MCF 10A (cell line): Measurements from ENCODE around the gene ANGEL1. TPM values are rescaled to one million over a fixed set of nuclear protein-coding genes. Genes with fewer than 3 reads are reported as not detected.

Experiments
- BruUV-seq: library from RNA; stranded (reverse); fragments of 400-500 nt; replicated peaks from 2 replicates; lab custom pipeline; 2021; lab: Mats Ljungman, UMichigan
- CTCF ChIA-PET: fragments of 300-600 bp; sonication (Branson Sonifier 250); formaldehyde crosslinking; extraction: SDS; loops from one replicate; lab custom pipeline; 2021; ENCODE audit warnings: antibody characterized with exemption, inconsistent platforms; lab: Yijun Ruan, JAX
- POLR2A ChIA-PET: fragments of 300-600, 350-650 bp; sonication (Branson Sonifier 250); formaldehyde crosslinking; extraction: SDS; loops from one replicate; lab custom pipeline; 2020; ENCODE audit warnings: antibody characterized with exemption, inconsistent platforms; lab: Yijun Ruan, JAX
- DNase-seq: peaks from one replicate; pipeline ENCODE4 v3.0.0-alpha.2; 2018; ENCODE audit not compliant: unreplicated experiment
- H3K27ac Mint-ChIP-seq: one replicate; pipeline ENCODE4 v1.8.0; 2022; ENCODE audit warnings: mild to moderate bottlenecking, low read depth, mixed read lengths; ENCODE audit not compliant: unreplicated experiment
- H3K27me3 Mint-ChIP-seq: one replicate; pipeline ENCODE4 v1.8.0; 2022; ENCODE audit warnings: mixed read lengths; ENCODE audit not compliant: insufficient read depth, unreplicated experiment
- H3K36me3 Mint-ChIP-seq: one replicate; pipeline ENCODE4 v1.8.0; 2022; ENCODE audit warnings: mild to moderate bottlenecking, moderate library complexity, mixed read lengths; ENCODE audit not compliant: insufficient read depth, unreplicated experiment
- H3K4me1 Mint-ChIP-seq: one replicate; pipeline ENCODE4 v1.8.0; 2022; ENCODE audit warnings: mixed read lengths; ENCODE audit not compliant: insufficient read depth, unreplicated experiment
- H3K4me3 Mint-ChIP-seq: one replicate; pipeline ENCODE4 v1.8.0; 2022; ENCODE audit warnings: mild to moderate bottlenecking, moderate library complexity, mixed read lengths; ENCODE audit not compliant: unreplicated experiment
- H3K9me3 Mint-ChIP-seq: one replicate; pipeline ENCODE4 v1.8.0; 2022; ENCODE audit warnings: mixed read lengths; ENCODE audit not compliant: unreplicated experiment
- intact Hi-C: fragments of 100-400 bp; cut with micrococcal nuclease; formaldehyde crosslinking; loops from 2 replicates; pipeline ENCODE4 v1.14.1; 2022
- total RNA-seq: library from RNA; stranded (reverse); gene quantifications from 2 replicates; pipeline ENCODE4 v1.2.3, GENCODE V29; 2022
- TF ChIP-seq, protein P1 (sequence below): fragments of 200-600 bp; IDR thresholded peaks from one replicate; pipeline ENCODE4 v1.8.0; 2022; ENCODE audit warnings: antibody characterized with exemption, mild to moderate bottlenecking; ENCODE audit not compliant: unreplicated experiment

The ANGEL1 gene
- total RNA-seq, 1 experiment from 2014 or later: 21.3 TPM

DNA sequence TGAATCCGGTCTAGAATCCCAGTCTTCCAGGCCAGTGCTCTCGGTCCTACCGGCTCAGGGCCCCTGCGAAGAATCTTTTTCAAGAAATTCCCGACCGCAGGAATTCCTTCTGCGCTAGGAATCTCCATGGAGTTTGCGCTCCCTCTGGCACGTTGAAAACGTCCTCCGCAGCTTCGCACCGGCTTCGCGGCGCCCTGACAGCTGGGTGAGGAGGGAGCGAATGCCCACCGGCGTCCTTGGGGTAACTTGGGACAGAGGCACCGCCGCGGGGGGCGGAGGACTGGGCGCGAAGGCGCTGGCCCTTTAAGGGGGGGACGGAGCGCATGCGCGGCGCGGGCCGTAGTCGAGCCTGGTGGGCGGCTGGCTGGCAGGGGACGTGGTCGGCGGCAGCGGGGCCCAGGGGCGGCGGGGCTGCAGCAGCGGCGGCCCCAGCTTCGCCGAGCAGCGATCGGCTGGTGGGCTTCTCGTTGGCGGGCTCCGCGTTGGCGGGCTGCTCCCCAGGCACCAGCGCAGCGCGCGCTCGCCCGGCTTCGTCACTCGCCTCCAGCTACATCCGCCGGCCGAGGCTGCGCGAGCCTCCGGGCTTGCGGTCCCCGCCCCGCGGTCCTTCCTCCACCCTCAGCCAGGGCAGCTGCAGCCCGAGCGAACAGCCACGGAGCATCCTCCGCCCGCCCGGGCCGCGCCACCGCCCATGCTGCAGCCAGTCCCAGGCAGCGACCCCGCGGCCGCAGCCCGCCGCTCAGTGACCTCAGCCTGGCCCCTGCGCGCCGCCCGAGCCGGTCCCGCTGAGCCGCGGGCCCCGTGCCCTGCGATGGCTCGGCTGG lies 51.3 kb downstream of the ANGEL1 start, which contains the start of gene VASH1:
TSS of gene VASH1 (plus strand) at position 333 of the 824 bp plus-strand sequence. CDS start 1,354 bp downstream, outside the sequence.
- no peaks in the 10 kb centered on the region for H3K9me3 Mint-ChIP-seq
- TF ChIP-seq, protein P1, sequence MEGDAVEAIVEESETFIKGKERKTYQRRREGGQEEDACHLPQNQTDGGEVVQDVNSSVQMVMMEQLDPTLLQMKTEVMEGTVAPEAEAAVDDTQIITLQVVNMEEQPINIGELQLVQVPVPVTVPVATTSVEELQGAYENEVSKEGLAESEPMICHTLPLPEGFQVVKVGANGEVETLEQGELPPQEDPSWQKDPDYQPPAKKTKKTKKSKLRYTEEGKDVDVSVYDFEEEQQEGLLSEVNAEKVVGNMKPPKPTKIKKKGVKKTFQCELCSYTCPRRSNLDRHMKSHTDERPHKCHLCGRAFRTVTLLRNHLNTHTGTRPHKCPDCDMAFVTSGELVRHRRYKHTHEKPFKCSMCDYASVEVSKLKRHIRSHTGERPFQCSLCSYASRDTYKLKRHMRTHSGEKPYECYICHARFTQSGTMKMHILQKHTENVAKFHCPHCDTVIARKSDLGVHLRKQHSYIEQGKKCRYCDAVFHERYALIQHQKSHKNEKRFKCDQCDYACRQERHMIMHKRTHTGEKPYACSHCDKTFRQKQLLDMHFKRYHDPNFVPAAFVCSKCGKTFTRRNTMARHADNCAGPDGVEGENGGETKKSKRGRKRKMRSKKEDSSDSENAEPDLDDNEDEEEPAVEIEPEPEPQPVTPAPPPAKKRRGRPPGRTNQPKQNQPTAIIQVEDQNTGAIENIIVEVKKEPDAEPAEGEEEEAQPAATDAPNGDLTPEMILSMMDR: no peak
- peaks cover 17% of the 10 kb centered on the region for H3K27me3 Mint-ChIP-seq
- ChIA-PET CTCF (interaction anchor here (0.6 to 1.3 kb wide), 2 partner anchors 52 to 342 kb away, joined by 3 to 4 read pairs; no protein-coding TSS in a partner anchor), POLR2A (interaction anchor here (1.3 kb wide), 1 partner anchor 51 kb away, joined by 4 read pairs; no protein-coding TSS in a partner anchor)
- no peak within 1 kb of the TSS for H3K27ac Mint-ChIP-seq
- DNase-seq: peak; percentile 36
- no peaks in the 10 kb centered on the region for H3K36me3 Mint-ChIP-seq
- peak within 1 kb of the TSS; percentile 71 for H3K4me3 Mint-ChIP-seq
- BruUV-seq: no TSS peak
- intact Hi-C loops: no loop called here
- H3K4me1 Mint-ChIP-seq: no peaks in the 10 kb centered on the region

DNA sequence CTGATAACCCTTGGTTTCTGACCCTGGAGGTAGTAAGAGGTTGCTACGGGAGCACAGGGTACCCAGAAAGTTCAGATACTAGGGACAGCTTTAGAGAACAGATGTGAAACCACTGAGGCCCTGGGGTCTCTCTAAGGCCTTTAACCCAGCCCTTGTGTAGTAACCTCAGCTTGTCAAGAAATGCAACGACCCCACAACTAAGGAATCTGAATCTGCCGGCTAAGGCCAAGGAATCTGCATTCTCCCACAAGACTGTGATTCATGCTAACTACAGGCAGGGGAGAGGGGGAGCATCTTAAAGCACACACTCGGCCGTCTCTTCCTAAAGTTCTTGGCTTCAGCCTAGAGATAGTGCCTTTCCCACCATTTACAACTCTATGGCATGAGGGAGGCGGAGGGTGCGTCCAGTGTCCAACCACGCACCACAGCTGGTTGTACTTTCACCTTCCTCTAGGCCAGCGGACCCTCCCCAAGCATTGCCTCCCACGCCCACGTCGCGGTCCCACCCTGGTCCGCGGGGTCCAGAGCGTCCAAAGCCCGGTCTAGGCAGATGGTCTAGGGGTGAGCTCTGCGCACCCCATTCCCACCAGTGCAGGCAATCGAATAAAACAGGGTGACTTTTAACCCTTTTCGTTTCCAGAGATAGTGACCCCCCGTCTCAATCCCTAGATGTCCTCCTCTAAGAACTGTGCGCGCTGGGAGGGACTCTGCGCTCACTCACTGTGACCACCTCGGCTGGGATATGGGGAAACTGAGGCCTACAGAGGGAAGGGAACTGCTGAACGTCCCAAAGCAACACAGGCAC lies 52.1 kb downstream of the ANGEL1 start:
- Mint-ChIP-seq H3K36me3 (no peaks in the 10 kb centered on the region), H3K27me3 (peaks cover 25% of the 10 kb centered on the region)
- no TSS peak for BruUV-seq

DNA sequence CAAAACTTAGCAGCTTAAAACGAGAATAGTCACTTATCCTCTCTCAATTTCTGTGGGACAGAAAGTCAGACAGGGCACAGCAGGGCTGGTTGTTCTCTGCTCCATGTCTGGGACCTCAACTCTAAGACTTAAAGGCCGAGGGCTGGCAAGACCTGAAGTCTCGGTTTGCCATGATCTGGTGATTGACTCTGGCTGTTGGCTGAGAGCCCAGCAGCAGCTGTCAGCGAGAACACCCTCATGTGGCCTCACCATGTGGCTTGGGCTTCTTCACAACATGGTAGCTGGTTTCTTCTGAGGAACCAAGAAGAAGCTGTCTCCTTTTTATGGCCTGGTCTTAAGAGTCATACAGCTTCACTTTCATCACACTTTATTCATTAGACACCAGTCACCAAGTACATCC lies 53.1 kb downstream of the ANGEL1 start:
- ChIA-PET CTCF (interaction anchor here (0.7 kb wide), 1 partner anchor 288 kb away, joined by 3 read pairs; no protein-coding TSS in a partner anchor), POLR2A (interaction anchor here (0.7 kb wide), 1 partner anchor 31 kb away, joined by 4 read pairs; no protein-coding TSS in a partner anchor)
- TF ChIP-seq, protein P1: no peak
- no peak overlapping the region for H3K27ac Mint-ChIP-seq
- H3K4me3 Mint-ChIP-seq: no peak overlapping the region
- peaks cover 35% of the 10 kb centered on the region for H3K27me3 Mint-ChIP-seq
- BruUV-seq: no TSS peak
- DNase-seq: no peak
- intact Hi-C loops: no loop called here
- H3K36me3 Mint-ChIP-seq: no peaks in the 10 kb centered on the region
- H3K4me1 Mint-ChIP-seq: no peaks in the 10 kb centered on the region
- no peaks in the 10 kb centered on the region for H3K9me3 Mint-ChIP-seq

More for the DNA sequence above, 52.1 kb downstream of the ANGEL1 start:
- ChIA-PET POLR2A (no interaction called here), CTCF (interaction anchor here (0.6 to 1.3 kb wide), 2 partner anchors 27 to 51 kb away, joined by 3 to 4 read pairs; no protein-coding TSS in a partner anchor)
- Mint-ChIP-seq H3K27ac (no peak overlapping the region), H3K4me1 (no peaks in the 10 kb centered on the region), H3K4me3 (peak overlapping the region; percentile 71), H3K9me3 (no peaks in the 10 kb centered on the region)
- TF ChIP-seq, protein P1: no peak
- intact Hi-C loops: no loop called here
- DNase-seq: no peak
